Measurements from ENCODE around the gene MAK.
"Not testable (repeated sequence)": the region's sequence is repeated elsewhere in the genome, so short reads cannot be mapped to it uniquely, and the experiment has no call there.

Gene MAK

GRCh38 chr6:10778230-10778629 is 60.1 kb downstream of the MAK start:
- DNase-seq: no peak

- DNase-seq: no peak
Observed at GRCh38 chr6:10771371-10771894, 66.9 kb downstream of the MAK start.

- DNase-seq: no peak
Observed at GRCh38 chr6:10769419-10769818, 68.9 kb downstream of the MAK start.

GRCh38 chr6:10763006-10763405 is 75.3 kb downstream of the MAK start:
- DNase-seq: no peak

- no peak for DNase-seq
Observed at GRCh38 chr6:10759884-10760329, 78.4 kb downstream of the MAK start.

- peak; percentile 4 for DNase-seq
Observed at GRCh38 chr6:10759312-10759839, 79.0 kb downstream of the MAK start.

- DNase-seq: no peak
Observed at GRCh38 chr6:10756085-10756484, 82.3 kb downstream of the MAK start.

- DNase-seq: not testable (repeated sequence)
Observed at GRCh38 chr6:10751757-10752156, 86.6 kb downstream of the MAK start.

- not testable (repeated sequence) for DNase-seq
Observed at GRCh38 chr6:10750568-10750967, 87.8 kb downstream of the MAK start.

- DNase-seq: no peak
Observed at GRCh38 chr6:10749734-10750133, 88.6 kb downstream of the MAK start.

GRCh38 chr6:10747251-10747972 is 90.9 kb downstream of the MAK start, which contains the start of gene TMEM14B:
Gene TMEM14B, plus strand, starts transcription at chr6:10747805. Its CDS starts 1,441 bp downstream, at chr6:10749246.
- peak; percentile 99 for DNase-seq

- DNase-seq: no peak
Observed at GRCh38 chr6:10746915-10747250, 91.5 kb downstream of the MAK start.

- DNase-seq: no peak
Observed at GRCh38 chr6:10745116-10745515, 93.2 kb downstream of the MAK start.

- no peak for DNase-seq
Observed at GRCh38 chr6:10743515-10743914, 94.8 kb downstream of the MAK start.

GRCh38 chr6:10742251-10742650 is 96.1 kb downstream of the MAK start:
- no peak for DNase-seq

GRCh38 chr6:10741643-10742042 is 96.7 kb downstream of the MAK start:
- DNase-seq: not testable (repeated sequence)

GRCh38 chr6:10740061-10740460 is 98.3 kb downstream of the MAK start:
- DNase-seq: no peak

GRCh38 chr6:10736731-10737130 is 101.6 kb downstream of the MAK start:
- no peak for DNase-seq

- DNase-seq: no peak
Observed at GRCh38 chr6:10733863-10734262, 104.5 kb downstream of the MAK start.

- DNase-seq: no peak
Observed at GRCh38 chr6:10733151-10733715, 105.1 kb downstream of the MAK start.

GRCh38 chr6:10730254-10730653 is 108.1 kb downstream of the MAK start:
- no peak for DNase-seq

GRCh38 chr6:10725716-10726115 is 112.6 kb downstream of the MAK start:
- DNase-seq: no peak

- DNase-seq: no peak
Observed at GRCh38 chr6:10725044-10725443, 113.3 kb downstream of the MAK start.

- DNase-seq: no peak
Observed at GRCh38 chr6:10723567-10723881, 114.8 kb downstream of the MAK start.

Measured in COR-L47 (cell line).